Activated CD4-positive, alpha-beta T cell treated with anti-CD3 and anti-CD28 coated beads, Interleukin-2, amount 10 ng/mL, durations not matched to agents 24 days and 14 days (primary cell): Measurements from ENCODE around the gene ZNF488. TPM values are rescaled to one million over a fixed set of nuclear protein-coding genes. Genes with fewer than 3 reads are reported as not detected.

Experiments
- DNase-seq: peaks from one replicate; pipeline ENCODE4 v3.0.0; 2022
- H3K27ac Mint-ChIP-seq: one replicate; pipeline ENCODE4 v1.8.0; 2022; ENCODE audit warnings: mild to moderate bottlenecking, mixed read lengths
- H3K27me3 Mint-ChIP-seq: one replicate; pipeline ENCODE4 v1.8.0; 2022; ENCODE audit warnings: mixed read lengths
- H3K36me3 Mint-ChIP-seq: one replicate; pipeline ENCODE4 v1.8.0; 2022; ENCODE audit warnings: low read depth, mild to moderate bottlenecking, mixed read lengths
- H3K4me1 Mint-ChIP-seq: one replicate; pipeline ENCODE4 v1.8.0; 2021; ENCODE audit warnings: mixed read lengths
- H3K4me3 Mint-ChIP-seq: one replicate; pipeline ENCODE4 v1.8.0; 2022; ENCODE audit warnings: mild to moderate bottlenecking, moderate library complexity, mixed read lengths
- H3K9me3 Mint-ChIP-seq: one replicate; pipeline ENCODE4 v1.8.0; 2021; ENCODE audit warnings: mixed read lengths
- intact Hi-C: fragments of 100-400 bp; cut with micrococcal nuclease; formaldehyde crosslinking; loops from one replicate; pipeline ENCODE4 v1.15.1; 2023
- total RNA-seq: library from RNA; stranded (reverse); gene quantifications from 2 replicates; pipeline ENCODE4 v1.2.3, GENCODE V29; 2022

The ZNF488 gene
- total RNA-seq, 1 donor from 2014 or later: not detected

GRCh38 chr10:47348661-47349470 lies 35.2 kb downstream of the ZNF488 start:
- intact Hi-C loops: no loop called here
- Mint-ChIP-seq H3K27ac (no peak overlapping the region), H3K27me3 (peaks cover 2% of the 10 kb centered on the region), H3K4me1 (no peaks in the 10 kb centered on the region), H3K4me3 (no peak overlapping the region), H3K36me3 (no peaks in the 10 kb centered on the region), H3K9me3 (no peaks in the 10 kb centered on the region)
- no peak for DNase-seq

- H3K36me3 Mint-ChIP-seq: no peaks in the 10 kb centered on the region
- intact Hi-C loops: no loop called here
- H3K27ac Mint-ChIP-seq: no peak within 1 kb of the TSS
- no peak within 1 kb of the TSS for H3K4me3 Mint-ChIP-seq
- no peaks in the 10 kb centered on the region for H3K4me1 Mint-ChIP-seq
- peaks cover 2% of the 10 kb centered on the region for H3K27me3 Mint-ChIP-seq
- no peaks in the 10 kb centered on the region for H3K9me3 Mint-ChIP-seq
- no peak for DNase-seq
Measured at GRCh38 chr10:47348138-47348651, 35.9 kb downstream of the ZNF488 start, which contains the start of gene RBP3. Gene RBP3, plus strand, starts transcription at chr10:47348363. Its CDS starts 122 bp downstream, at chr10:47348485.

GRCh38 chr10:47347303-47347675 lies 36.8 kb downstream of the ZNF488 start:
- Mint-ChIP-seq H3K36me3 (no peaks in the 10 kb centered on the region), H3K4me1 (no peaks in the 10 kb centered on the region), H3K27ac (no peak overlapping the region), H3K4me3 (no peak overlapping the region), H3K27me3 (peaks cover 2% of the 10 kb centered on the region), H3K9me3 (no peaks in the 10 kb centered on the region)
- intact Hi-C loops: no loop called here
- no peak for DNase-seq

GRCh38 chr10:47346581-47347302 lies 37.4 kb downstream of the ZNF488 start:
- H3K36me3 Mint-ChIP-seq: no peaks in the 10 kb centered on the region
- DNase-seq: no peak
- intact Hi-C loops: no loop called here
- no peaks in the 10 kb centered on the region for H3K4me1 Mint-ChIP-seq
- no peaks in the 10 kb centered on the region for H3K9me3 Mint-ChIP-seq
- peaks cover 2% of the 10 kb centered on the region for H3K27me3 Mint-ChIP-seq
- no peak overlapping the region for H3K27ac Mint-ChIP-seq
- H3K4me3 Mint-ChIP-seq: no peak overlapping the region

DNA sequence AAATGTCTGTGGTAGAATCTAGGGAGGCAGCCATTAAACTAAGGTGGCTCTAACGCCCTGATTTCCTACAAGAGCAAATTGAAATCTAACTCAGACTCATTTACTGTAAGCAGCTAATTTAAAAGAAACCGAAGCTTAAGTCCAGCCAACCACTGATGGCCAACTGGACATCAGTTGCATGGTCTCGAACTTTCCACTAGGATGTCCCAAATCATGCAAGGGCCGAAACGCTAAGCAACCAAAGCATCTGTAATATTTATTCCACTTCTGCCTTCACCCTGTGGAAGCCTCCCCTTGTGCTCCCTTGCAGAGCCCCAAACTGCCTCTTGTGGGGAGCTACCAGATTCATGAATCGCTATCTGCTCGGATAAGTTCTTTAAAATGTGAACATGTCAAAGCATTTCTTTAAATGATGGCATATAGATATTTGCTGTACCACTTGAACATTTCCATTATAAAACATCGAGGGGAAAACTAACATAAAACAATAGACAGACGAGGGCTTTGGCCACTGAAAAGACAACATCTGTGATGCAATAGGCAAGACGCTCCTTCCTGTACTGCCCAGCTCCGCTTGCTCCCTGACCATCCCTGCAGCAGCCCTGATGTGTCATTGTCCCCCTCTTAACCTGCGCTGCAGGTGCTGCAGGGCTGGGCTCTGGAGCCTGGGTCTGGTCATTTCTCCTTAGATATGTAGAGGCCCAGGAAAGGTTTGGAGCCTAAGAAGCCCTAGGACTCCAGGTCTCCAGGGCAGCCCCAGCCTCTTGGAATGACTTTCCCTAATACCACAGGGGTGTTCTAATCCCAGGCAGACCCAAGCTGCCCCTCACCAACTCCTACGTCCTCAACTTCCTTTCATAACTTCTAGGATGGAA lies 38.9 kb downstream of the ZNF488 start:
- intact Hi-C loops: no loop called here
- H3K36me3 Mint-ChIP-seq: no peaks in the 10 kb centered on the region
- DNase-seq: no peak
- H3K27me3 Mint-ChIP-seq: peaks cover 4% of the 10 kb centered on the region
- no peak overlapping the region for H3K4me3 Mint-ChIP-seq
- no peaks in the 10 kb centered on the region for H3K4me1 Mint-ChIP-seq
- H3K9me3 Mint-ChIP-seq: no peaks in the 10 kb centered on the region
- no peak overlapping the region for H3K27ac Mint-ChIP-seq

DNA sequence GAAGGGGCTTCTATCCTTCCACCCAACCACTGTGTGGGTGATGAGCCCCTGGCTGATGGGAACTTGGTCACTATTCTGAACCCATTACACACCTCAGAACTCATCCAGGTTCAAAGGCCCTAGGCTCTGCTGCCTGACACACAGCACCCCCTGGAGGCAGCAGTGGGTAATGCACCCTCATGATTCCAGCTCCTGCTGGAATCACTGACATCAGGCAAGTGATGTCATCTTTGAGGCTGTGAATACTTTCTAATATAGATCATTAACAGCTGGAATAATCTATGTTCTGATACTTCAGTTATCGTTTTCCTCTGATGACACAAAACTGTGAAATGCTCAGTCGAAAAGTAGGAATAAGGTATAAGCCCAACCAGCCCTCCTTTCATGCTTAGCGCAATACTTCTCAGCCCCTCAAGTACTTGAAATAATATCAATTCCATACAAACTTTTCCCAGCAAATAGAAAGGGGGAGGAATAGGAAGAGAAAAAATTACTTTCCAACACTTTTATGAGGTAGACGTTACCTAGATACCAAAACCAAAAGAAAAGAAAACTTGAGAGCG lies 43.4 kb downstream of the ZNF488 start:
- peaks cover 10% of the 10 kb centered on the region for H3K27me3 Mint-ChIP-seq
- no peak overlapping the region for H3K4me3 Mint-ChIP-seq
- H3K27ac Mint-ChIP-seq: no peak overlapping the region
- H3K9me3 Mint-ChIP-seq: no peaks in the 10 kb centered on the region
- no peaks in the 10 kb centered on the region for H3K36me3 Mint-ChIP-seq
- DNase-seq: peak; percentile 90
- no peaks in the 10 kb centered on the region for H3K4me1 Mint-ChIP-seq
- intact Hi-C loops: loop anchor here (1.0 kb wide), 2 partner anchors 293 to 316 kb away; no protein-coding TSS in a partner anchor

DNA sequence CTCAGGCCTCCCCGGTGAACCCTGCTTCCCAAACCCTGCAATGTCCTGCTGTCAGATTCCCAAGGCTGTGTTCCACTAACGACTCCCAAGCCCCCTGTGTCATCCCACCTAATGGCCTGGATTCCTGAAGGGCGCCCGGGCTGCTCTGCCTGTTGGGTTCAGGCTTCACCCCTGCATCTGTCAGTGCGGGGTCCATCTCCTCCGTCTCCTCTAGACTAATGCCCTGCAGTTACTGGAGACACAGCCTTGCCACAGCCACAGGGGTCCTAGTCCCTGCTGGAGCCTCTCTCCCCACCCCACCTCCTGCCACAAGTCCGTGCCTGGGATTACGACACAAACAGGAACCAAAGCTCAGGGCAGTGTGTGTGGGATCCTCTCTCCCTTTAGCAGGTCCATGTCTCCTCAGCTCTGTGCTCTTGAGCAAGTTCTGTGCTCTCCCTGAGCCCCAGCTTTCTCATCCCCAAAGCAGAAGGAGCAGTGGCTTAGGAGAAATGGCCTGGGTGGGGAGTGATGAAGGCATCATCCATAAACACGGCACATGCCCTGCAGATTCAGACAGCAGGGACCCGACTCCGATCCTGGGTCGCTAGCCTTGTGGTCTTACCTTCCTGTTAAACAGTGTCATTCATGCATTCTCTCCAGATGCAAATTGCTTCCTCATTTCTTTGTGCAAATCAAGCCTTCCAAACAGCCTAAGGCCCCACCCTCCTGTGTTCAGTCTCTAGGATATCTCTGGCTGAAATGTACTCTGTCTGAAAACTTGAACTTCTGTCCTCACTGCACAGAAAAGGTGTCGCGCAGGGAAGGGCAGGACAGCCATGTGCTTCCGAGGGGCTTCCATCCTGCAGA lies 44.1 kb downstream of the ZNF488 start:
- intact Hi-C loops: loop anchor here (1.0 kb wide), 2 partner anchors 293 to 316 kb away; no protein-coding TSS in a partner anchor
- Mint-ChIP-seq H3K36me3 (no peaks in the 10 kb centered on the region), H3K27me3 (peaks cover 9% of the 10 kb centered on the region), H3K27ac (no peak overlapping the region), H3K9me3 (no peaks in the 10 kb centered on the region), H3K4me1 (no peaks in the 10 kb centered on the region), H3K4me3 (no peak overlapping the region)
- no peak for DNase-seq

DNA sequence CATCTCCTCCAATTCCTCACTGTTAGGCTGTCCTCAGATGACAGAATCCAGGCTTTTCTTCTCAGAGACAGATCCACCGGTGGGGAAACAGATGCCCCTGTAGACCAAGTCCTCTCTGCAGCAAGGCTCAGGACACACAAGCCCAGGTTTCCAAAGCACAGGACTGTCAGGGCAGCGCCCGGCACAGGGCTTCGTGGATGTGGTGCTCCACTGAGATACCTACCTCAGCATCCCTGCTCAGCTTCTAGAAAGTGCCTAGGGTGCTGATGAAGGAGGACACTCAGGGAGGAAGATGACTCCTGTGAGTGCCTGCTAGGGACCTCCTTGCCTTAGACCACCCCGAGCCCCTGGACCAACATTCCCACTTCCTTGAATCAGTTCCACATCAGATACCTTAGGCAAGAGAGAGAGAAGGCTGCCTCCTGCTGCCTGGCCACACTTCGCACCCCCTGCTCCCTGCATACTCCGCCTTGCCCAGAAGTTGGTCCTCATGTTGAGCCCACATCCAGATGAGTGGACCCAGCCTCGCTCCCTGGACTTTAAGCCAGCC lies 44.8 kb downstream of the ZNF488 start:
- peaks cover 9% of the 10 kb centered on the region for H3K27me3 Mint-ChIP-seq
- intact Hi-C loops: no loop called here
- H3K4me3 Mint-ChIP-seq: no peak overlapping the region
- no peak overlapping the region for H3K27ac Mint-ChIP-seq
- no peaks in the 10 kb centered on the region for H3K4me1 Mint-ChIP-seq
- no peak for DNase-seq
- H3K9me3 Mint-ChIP-seq: no peaks in the 10 kb centered on the region
- H3K36me3 Mint-ChIP-seq: no peaks in the 10 kb centered on the region

DNA sequence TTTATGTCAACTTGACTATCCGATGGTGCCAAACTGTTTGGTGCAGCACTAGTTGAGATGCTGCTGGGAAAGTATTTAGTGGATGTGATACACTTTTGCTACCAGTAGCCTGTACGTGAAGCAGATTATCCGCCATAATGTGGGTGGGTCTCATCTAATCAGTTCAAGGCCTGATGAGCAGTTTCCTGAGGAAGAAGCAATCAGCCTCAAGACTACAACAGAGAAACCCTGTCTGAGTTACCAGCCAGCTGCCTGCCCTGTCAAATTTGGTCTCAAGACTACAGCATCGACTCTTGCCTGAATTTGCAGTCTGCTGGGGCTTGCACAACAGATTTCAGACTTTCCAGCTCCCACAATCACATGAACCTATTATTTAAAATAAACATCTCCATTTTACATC lies 46.8 kb downstream of the ZNF488 start:
- intact Hi-C loops: no loop called here

GRCh38 chr10:47336387-47337134 lies 47.5 kb downstream of the ZNF488 start:
- no peaks in the 10 kb centered on the region for H3K9me3 Mint-ChIP-seq

More for the DNA sequence above, 46.8 kb downstream of the ZNF488 start:
- Mint-ChIP-seq H3K4me3 (no peak overlapping the region), H3K27ac (no peak overlapping the region), H3K36me3 (no peaks in the 10 kb centered on the region), H3K4me1 (no peaks in the 10 kb centered on the region), H3K27me3 (peaks cover 13% of the 10 kb centered on the region), H3K9me3 (no peaks in the 10 kb centered on the region)
- DNase-seq: no peak

GRCh38 chr10:47335906-47336305 lies 48.2 kb downstream of the ZNF488 start:
- no peak overlapping the region for H3K27ac Mint-ChIP-seq
- peaks cover 13% of the 10 kb centered on the region for H3K27me3 Mint-ChIP-seq
- H3K4me1 Mint-ChIP-seq: no peaks in the 10 kb centered on the region
- no peak overlapping the region for H3K4me3 Mint-ChIP-seq
- no peaks in the 10 kb centered on the region for H3K36me3 Mint-ChIP-seq
- DNase-seq: no peak
- H3K9me3 Mint-ChIP-seq: no peaks in the 10 kb centered on the region
- intact Hi-C loops: no loop called here

More at GRCh38 chr10:47336387-47337134, 47.5 kb downstream of the ZNF488 start:
- H3K36me3 Mint-ChIP-seq: no peaks in the 10 kb centered on the region
- H3K27ac Mint-ChIP-seq: no peak overlapping the region
- intact Hi-C loops: no loop called here
- no peak overlapping the region for H3K4me3 Mint-ChIP-seq
- peaks cover 13% of the 10 kb centered on the region for H3K27me3 Mint-ChIP-seq
- no peaks in the 10 kb centered on the region for H3K4me1 Mint-ChIP-seq
- no peak for DNase-seq
